PC-9 (cell line): ENCODE results near the gene FBXO44. TPM values are rescaled to one million over a fixed set of nuclear protein-coding genes. Genes with fewer than 3 reads are reported as not detected.

Experiments
- BruUV-seq: library from RNA; stranded (reverse); fragments of 400-500 nt; replicated peaks from 2 replicates; lab custom pipeline; 2021; lab: Mats Ljungman, UMichigan
- CTCF ChIA-PET: fragments of 300-600 bp; sonication (Branson Sonifier 250); formaldehyde crosslinking; loops from one replicate; lab custom pipeline; 2022; ENCODE audit warnings: antibody characterized with exemption; lab: Charles Lee
- POLR2A ChIA-PET: fragments of 300-600 bp; sonication (Branson Sonifier 250); formaldehyde crosslinking; loops from one replicate; lab custom pipeline; 2022; ENCODE audit warnings: antibody characterized with exemption; ENCODE audit not compliant: unreplicated experiment; lab: Charles Lee
- DNase-seq, 2 experiments: peaks; one replicate each; pipeline versions ENCODE4 v3.0.0 to v3.0.0-alpha.2; 2015 to 2022; ENCODE audit warnings: mixed read lengths in 1 of 2
- H2AFZ ChIP-seq: fragments of 200-600 bp; sonication (generic); 2 replicates; pipeline ENCODE4 v1.8.1; 2017; ENCODE audit warnings: antibody characterized with exemption
- H3F3A ChIP-seq: fragments of 200-600 bp; sonication (generic); 2 replicates; pipeline ENCODE4 v1.8.1; 2017; ENCODE audit warnings: antibody characterized with exemption, mild to moderate bottlenecking, low read depth; ENCODE audit not compliant: insufficient read depth
- H3K27ac ChIP-seq: fragments of 200-600 bp; sonication (generic); 2 replicates; pipeline ENCODE4 v1.6.1; 2016; ENCODE audit warnings: mixed run types
- H3K27me3 ChIP-seq: fragments of 200-600 bp; sonication (generic); 2 replicates; pipeline ENCODE4 v1.6.1; 2016; ENCODE audit warnings: low read depth, mixed run types; ENCODE audit not compliant: insufficient read depth
- H3K36me3 ChIP-seq: fragments of 200-600 bp; sonication (generic); 2 replicates; pipeline ENCODE4 v1.6.1; 2016; ENCODE audit warnings: low read depth, mixed run types
- H3K4me1 ChIP-seq: fragments of 200-600 bp; sonication (generic); replicated peaks from 2 replicates; pipeline ENCODE4 v1.6.1; 2016; ENCODE audit warnings: mixed run types; ENCODE audit not compliant: insufficient read depth
- H3K4me2 ChIP-seq: fragments of 200-600 bp; sonication (generic); 2 replicates; pipeline ENCODE4 v1.6.1; 2017; ENCODE audit warnings: mixed run types
- H3K4me3 ChIP-seq: fragments of 200-600 bp; sonication (generic); 2 replicates; pipeline ENCODE4 v1.6.1; 2016; ENCODE audit warnings: mixed run types
- H3K79me2 ChIP-seq: fragments of 200-600 bp; sonication (generic); 2 replicates; pipeline ENCODE4 v1.6.1; 2017; ENCODE audit warnings: low read depth, mixed run types
- H3K9me2 ChIP-seq: fragments of 200-600 bp; sonication (generic); 2 replicates; pipeline ENCODE4 v1.8.1; 2017; ENCODE audit warnings: mild to moderate bottlenecking; ENCODE audit not compliant: insufficient read depth
- H3K9me3 ChIP-seq: fragments of 200-600 bp; sonication (generic); 2 replicates; pipeline ENCODE4 v1.8.1; 2016; ENCODE audit warnings: low read depth; ENCODE audit not compliant: insufficient read depth
- H4K20me1 ChIP-seq: fragments of 200-600 bp; sonication (generic); 2 replicates; pipeline ENCODE4 v1.8.1; 2017; ENCODE audit not compliant: insufficient read depth
- EZH2 ChIP-seq: fragments of 200-600 bp; sonication (generic); IDR thresholded peaks from 2 replicates; pipeline ENCODE4 v1.8.0; 2017; ENCODE audit warnings: antibody characterized with exemption, low read depth
- intact Hi-C: fragments of 100-400 bp; cut with micrococcal nuclease; formaldehyde crosslinking; loops from one replicate; pipeline ENCODE4 v1.10.0; 2022; ENCODE audit not compliant: unreplicated experiment
- total RNA-seq: library from RNA; stranded (reverse); gene quantifications from 2 replicates; pipeline ENCODE4 v1.2.3, GENCODE V29; 2021
- TF ChIP-seq, protein P1 (sequence below): fragments of 200-600 bp; sonication (generic); conservative IDR thresholded peaks from 2 replicates; pipeline ENCODE4 v1.6.1; 2017; ENCODE audit warnings: mixed run types, antibody characterized with exemption, mild to moderate bottlenecking, moderate library complexity

FBXO44 gene
- total RNA-seq, 1 experiment from 2014 or later, result 31.9 TPM

DNA sequence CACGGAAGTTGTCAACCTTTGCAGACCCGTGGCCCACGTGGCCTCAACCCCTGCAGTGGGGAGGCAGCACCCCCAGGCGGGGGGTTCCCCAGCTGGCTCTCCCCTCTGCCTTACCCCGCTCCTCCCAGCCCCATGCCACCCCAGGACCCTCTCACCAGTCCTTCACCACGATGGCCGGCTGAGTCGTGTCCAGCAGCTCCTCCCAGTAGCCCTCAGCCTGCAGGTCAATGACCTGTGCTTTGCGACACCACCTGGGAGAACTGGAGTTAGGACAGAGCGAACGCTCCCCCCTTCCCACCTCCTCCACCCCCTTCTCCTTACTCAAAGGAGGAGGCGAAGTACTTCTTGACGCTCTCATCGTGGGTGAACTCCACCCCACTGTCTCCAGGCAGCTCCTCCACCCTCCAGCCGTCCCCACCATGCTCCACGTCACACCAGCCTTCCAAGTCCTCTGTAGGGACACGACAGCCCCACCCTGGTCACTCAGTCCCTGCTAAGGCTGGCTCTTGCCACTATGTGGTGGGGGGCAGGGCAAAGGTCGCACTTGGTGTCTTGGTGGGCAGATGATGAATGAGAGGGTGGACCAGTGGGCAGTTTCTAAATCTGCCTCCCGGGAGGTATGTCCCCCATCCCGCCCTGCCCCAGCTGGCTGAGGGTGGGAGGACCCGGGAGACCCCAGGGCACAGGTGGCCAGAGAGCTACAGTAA lies 4.9 kb upstream of the FBXO44 start:
- Histone ChIP-seq H3K9me3 (no peaks in the 10 kb centered on the region), H3K36me3 (no peaks in the 10 kb centered on the region), H3K4me1 (no peaks in the 10 kb centered on the region; the same call in 1 of the 2 replicates), H3K4me2 (no peak overlapping the region), H4K20me1 (no peaks in the 10 kb centered on the region), H3K4me3 (no peak overlapping the region), H3K79me2 (no peaks in the 10 kb centered on the region), H3K27ac (no peak overlapping the region), H2AFZ (no peak overlapping the region), H3F3A (peaks cover 14% of the 10 kb centered on the region; the same call in 1 of the 2 replicates), H3K27me3 (no peaks in the 10 kb centered on the region), H3K9me2 (no peaks in the 10 kb centered on the region)
- DNase-seq, result no peak
- TF ChIP-seq EZH2, result no peak
- TF ChIP-seq, protein P1, sequence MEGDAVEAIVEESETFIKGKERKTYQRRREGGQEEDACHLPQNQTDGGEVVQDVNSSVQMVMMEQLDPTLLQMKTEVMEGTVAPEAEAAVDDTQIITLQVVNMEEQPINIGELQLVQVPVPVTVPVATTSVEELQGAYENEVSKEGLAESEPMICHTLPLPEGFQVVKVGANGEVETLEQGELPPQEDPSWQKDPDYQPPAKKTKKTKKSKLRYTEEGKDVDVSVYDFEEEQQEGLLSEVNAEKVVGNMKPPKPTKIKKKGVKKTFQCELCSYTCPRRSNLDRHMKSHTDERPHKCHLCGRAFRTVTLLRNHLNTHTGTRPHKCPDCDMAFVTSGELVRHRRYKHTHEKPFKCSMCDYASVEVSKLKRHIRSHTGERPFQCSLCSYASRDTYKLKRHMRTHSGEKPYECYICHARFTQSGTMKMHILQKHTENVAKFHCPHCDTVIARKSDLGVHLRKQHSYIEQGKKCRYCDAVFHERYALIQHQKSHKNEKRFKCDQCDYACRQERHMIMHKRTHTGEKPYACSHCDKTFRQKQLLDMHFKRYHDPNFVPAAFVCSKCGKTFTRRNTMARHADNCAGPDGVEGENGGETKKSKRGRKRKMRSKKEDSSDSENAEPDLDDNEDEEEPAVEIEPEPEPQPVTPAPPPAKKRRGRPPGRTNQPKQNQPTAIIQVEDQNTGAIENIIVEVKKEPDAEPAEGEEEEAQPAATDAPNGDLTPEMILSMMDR, result no peak
- intact Hi-C loops, result no loop called here
- POLR2A ChIA-PET, result no interaction called here
- CTCF ChIA-PET, result interaction anchor here (0.6 kb wide), 2 partner anchors 14 to 497 kb away, joined by 3 to 11 read pairs; partner anchors contain the start of gene FBXO6
- no TSS peak for BruUV-seq

DNA sequence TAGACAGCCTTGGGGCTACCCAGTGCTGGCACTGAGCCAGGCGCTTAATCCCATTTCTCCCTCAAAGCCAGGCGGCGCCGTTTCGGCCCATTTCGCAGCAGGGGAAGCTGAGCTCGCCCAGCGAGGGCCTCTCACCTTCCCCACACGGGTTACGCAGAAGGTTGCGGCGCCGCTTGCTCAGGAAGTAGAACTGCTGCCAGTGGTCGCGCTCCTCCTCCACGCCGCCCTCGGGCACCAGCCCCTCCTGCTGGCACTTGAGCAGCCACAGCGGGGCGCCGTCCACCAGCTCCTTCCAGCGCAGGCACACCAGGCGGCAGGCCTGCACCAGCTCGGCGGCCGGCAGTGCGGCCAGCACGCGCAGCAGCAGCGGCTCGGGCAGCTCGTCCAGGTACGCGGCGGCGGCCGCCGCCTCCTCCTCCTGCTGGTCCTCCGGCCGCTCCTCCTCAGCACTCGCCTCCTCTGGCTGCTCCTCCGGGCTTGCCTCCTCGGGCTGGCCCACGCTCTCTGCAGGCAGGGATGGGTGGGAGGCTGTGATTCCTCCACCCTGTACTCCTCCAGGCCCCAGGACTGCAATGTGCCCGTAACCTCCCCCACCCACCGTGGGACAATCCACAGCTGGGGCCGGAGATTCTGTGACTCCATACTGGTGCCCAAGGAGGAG lies 4.2 kb upstream of the FBXO44 start:
- H2AFZ ChIP-seq, result no peak overlapping the region
- BruUV-seq, result no TSS peak
- H3K4me3 ChIP-seq, result no peak overlapping the region
- H3K4me2 ChIP-seq, result no peak overlapping the region
- ChIA-PET CTCF (interaction anchor here (0.6 kb wide), 2 partner anchors 14 to 498 kb away, joined by 3 to 11 read pairs; partner anchors contain the start of gene FBXO6), POLR2A (no interaction called here)
- peak in 1 of 2 experiments; percentile 47 for DNase-seq
- no peaks in the 10 kb centered on the region; the same call in 1 of the 2 replicates for H3K4me1 ChIP-seq
- H3F3A ChIP-seq, result peaks cover 14% of the 10 kb centered on the region; the same call in 1 of the 2 replicates
- intact Hi-C loops, result no loop called here
- H3K27ac ChIP-seq, result no peak overlapping the region
- no peaks in the 10 kb centered on the region for H3K9me2 ChIP-seq
- H3K79me2 ChIP-seq, result no peaks in the 10 kb centered on the region
- H3K36me3 ChIP-seq, result no peaks in the 10 kb centered on the region
- H4K20me1 ChIP-seq, result no peaks in the 10 kb centered on the region
- no peaks in the 10 kb centered on the region for H3K9me3 ChIP-seq
- H3K27me3 ChIP-seq, result no peaks in the 10 kb centered on the region
- TF ChIP-seq, protein P1, result no peak
- TF ChIP-seq EZH2, result no peak

DNA sequence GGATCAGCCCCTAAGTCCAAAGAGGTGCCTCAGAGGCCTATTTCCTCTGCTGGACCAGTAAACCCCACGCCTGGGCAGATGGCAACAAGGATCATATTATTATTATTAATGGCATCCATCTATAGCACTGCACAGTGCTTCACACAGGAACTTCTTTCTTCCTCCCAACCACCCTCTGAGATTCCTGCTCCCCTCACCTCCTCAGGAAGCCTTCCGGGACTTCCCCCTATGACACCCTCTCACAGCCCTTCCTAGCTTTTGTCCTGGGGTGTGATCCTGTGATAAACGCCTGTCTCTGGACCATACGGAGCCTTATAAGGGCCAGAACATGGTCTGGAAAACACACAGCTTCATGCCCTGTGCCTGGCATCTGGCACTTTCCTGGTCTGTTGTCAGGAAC lies 3.7 kb upstream of the FBXO44 start:
- no peak for DNase-seq
- POLR2A ChIA-PET, result no interaction called here
- CTCF ChIA-PET, result no interaction called here
- TF ChIP-seq, protein P1, result no peak
- TF ChIP-seq EZH2, result no peak
- no peak overlapping the region for H3K4me2 ChIP-seq
- no TSS peak for BruUV-seq
- no peak overlapping the region for H3K4me3 ChIP-seq
- no peaks in the 10 kb centered on the region for H3K79me2 ChIP-seq
- H2AFZ ChIP-seq, result no peak overlapping the region
- peaks cover 14% of the 10 kb centered on the region; the same call in 1 of the 2 replicates for H3F3A ChIP-seq
- no peaks in the 10 kb centered on the region for H3K9me3 ChIP-seq
- H3K4me1 ChIP-seq, result no peaks in the 10 kb centered on the region; the same call in 1 of the 2 replicates
- H3K36me3 ChIP-seq, result no peaks in the 10 kb centered on the region
- no peaks in the 10 kb centered on the region for H3K9me2 ChIP-seq
- H4K20me1 ChIP-seq, result no peaks in the 10 kb centered on the region
- H3K27me3 ChIP-seq, result no peaks in the 10 kb centered on the region
- no peak overlapping the region for H3K27ac ChIP-seq
- intact Hi-C loops, result no loop called here
